VCaP (cell line): ENCODE data around the gene GPAT2.
"Not testable (repeated sequence)": the region's sequence is repeated elsewhere in the genome, so short reads cannot be mapped to it uniquely, and the experiment has no call there.

ENCODE experiments used
- H3K27ac ChIP-seq: fragments of 450-650 bp; 2 replicates; pipeline ENCODE4 v1.5.1; 2017
- TF ChIP-seq, protein P1 (sequence below): fragments of 450-650 bp; conservative IDR thresholded peaks from 2 replicates; pipeline ENCODE4 v1.5.1; 2017; ENCODE audit warnings: mild to moderate bottlenecking, moderate library complexity

GPAT2 gene

DNA sequence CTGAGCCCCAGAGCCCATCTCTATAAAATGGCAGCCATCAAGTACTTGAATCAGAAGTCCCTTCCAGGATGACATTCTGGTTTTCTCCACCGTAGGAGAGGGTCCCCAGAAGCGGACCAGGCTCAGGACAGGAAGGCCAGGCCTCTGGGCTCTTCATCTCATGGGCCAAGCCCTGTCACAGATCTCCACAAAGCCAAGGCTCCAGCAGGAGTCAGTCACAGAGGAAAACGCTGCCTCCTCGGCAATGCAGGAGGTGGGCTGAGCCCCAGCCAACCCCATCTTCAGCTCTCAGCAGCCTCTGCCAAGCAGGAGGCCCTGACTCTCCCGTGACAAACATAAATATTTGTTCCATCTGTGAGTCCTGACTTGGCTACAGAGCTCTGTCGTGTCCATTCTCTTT lies 39.4 kb upstream of the GPAT2 start:
- TF ChIP-seq, protein P1, sequence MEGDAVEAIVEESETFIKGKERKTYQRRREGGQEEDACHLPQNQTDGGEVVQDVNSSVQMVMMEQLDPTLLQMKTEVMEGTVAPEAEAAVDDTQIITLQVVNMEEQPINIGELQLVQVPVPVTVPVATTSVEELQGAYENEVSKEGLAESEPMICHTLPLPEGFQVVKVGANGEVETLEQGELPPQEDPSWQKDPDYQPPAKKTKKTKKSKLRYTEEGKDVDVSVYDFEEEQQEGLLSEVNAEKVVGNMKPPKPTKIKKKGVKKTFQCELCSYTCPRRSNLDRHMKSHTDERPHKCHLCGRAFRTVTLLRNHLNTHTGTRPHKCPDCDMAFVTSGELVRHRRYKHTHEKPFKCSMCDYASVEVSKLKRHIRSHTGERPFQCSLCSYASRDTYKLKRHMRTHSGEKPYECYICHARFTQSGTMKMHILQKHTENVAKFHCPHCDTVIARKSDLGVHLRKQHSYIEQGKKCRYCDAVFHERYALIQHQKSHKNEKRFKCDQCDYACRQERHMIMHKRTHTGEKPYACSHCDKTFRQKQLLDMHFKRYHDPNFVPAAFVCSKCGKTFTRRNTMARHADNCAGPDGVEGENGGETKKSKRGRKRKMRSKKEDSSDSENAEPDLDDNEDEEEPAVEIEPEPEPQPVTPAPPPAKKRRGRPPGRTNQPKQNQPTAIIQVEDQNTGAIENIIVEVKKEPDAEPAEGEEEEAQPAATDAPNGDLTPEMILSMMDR = no peak
- no peak overlapping the region for H3K27ac ChIP-seq

DNA sequence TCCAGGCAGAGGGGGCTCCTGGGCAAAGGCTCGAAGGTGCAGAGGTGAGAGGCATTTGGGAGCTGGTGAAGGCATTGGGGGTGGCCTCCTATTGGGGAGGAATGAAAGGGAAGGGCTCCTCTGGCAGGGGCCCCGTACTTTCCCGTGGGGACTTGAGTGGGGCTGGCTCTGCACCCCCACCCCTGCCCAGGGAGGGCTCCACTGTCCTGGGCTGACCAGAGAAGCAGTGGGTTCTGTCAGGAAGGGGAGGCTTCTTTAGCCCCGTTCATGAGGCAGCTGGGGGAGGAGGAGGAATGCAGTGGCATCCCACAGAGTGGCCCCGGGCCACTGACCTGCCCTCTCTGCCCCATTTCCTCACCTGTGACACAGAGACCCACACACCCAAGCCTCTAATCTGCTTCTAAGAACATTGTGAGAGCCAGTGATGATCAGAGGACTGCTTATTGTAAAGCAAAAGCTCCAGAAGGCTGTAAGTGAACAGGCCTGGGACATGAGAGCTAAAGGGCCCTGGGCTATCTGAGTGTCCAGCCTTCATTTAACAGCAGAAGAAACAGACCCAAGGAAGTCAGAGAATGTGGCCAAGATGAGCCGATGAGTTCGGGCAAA lies 38.6 kb upstream of the GPAT2 start:
- TF ChIP-seq, protein P1 = no peak
- H3K27ac ChIP-seq = no peak overlapping the region

DNA sequence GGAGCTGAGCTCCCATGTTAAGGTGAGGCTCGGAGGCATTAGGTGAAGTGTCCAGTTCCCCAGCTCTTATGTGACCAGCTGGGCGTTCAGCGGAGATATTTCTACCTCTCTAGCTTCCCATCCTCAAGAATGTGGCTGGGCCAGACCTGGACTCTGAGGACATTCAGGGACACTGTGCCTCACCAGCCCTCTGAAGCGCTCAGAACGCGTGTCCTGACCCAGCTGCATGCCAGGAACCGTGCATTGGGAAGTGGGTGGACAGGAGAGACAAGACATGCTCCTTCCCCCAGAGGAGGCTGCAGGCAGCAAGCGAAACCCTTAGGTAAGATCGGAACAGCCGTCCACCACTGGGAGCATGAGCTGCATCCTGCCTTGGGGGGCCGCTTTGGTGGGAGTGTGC lies 38.0 kb upstream of the GPAT2 start:
- TF ChIP-seq, protein P1 = no peak
- H3K27ac ChIP-seq = no peak overlapping the region

DNA sequence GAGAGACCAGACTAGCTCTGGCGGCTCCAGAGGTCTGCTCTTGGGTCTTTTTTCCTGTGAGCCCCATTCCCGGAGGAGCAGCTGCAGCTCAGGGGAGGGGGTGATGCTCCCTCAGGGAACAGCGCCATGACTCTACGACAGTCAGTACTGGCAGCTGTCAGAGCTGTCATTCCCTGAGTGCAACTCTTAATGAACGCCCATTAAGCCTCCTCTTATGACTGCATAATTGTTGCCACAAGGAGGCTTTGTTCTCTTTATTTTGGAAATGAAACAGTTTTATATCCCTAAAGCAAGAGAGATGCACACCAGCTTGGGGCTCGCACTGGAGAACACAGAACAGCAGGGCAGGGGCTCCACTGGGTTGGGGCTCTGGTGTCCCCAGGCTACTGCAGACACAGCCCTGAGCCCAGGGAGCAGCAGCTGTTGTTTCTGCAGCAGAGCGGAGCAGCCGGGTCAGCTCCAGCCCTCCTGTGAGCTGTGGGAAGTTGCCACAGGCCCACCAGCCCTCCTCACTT lies 37.3 kb upstream of the GPAT2 start:
- not testable (repeated sequence) for H3K27ac ChIP-seq

DNA sequence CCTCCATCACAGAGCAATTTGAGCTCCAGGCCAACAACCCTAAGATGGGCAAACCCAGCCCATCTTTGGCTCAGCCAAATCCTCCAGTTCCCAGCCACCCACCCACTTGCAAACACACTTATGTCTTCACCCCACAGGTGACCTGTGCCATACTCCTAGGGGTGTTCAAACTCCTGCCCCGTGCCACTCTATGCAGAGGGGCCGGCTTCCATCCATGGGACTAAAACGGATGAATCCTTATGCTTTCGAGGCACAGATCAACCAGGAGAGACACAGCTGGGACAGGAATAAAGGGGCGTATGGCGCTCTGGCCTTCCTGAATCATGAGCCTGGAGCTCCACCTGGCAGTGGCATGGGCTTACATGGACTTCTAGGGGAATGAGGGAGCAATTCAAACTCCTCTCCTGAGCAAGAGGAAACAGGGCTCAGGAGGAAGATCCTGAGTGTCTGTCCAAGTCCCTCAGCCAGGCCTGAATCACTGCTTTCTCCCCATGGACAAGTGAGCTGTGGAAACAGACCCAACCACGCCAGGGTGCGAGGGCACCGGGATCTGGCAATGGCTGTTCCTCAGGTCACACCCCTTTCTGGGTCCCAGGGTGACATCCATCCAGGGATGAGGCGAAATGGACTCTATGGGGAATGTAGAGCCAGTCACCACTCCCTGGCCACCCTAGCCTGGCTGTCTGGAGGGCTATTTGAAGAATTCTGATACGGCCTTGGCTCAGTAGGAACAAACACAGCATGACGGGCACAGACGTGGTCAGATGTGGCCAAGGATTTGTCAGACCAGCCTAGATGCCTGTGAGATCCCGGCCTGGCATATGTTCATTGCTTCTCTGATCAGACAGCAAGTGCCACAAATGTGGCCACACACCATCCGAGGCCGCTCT lies 36.6 kb upstream of the GPAT2 start:
- not testable (repeated sequence) for H3K27ac ChIP-seq

DNA sequence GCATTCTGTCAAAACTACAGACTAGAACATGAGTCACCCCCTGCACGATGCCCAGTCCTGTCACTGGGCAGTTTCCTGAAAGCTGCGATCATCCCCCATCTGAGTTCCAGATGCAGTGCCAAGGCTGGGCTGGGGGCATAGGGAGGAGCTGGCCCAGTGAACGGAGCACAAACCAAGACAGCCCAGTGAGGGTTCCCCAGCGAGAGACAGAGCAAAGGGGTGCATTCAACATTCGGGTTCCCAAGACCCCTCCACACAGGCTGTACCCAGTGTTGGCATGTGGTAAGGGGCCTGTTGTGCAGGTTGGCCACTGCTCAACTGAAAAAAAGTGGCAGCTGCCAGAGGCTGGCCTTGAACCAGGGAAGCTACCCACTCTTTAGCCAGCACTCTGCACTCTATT lies 35.6 kb upstream of the GPAT2 start:
- H3K27ac ChIP-seq = not testable (repeated sequence)

DNA sequence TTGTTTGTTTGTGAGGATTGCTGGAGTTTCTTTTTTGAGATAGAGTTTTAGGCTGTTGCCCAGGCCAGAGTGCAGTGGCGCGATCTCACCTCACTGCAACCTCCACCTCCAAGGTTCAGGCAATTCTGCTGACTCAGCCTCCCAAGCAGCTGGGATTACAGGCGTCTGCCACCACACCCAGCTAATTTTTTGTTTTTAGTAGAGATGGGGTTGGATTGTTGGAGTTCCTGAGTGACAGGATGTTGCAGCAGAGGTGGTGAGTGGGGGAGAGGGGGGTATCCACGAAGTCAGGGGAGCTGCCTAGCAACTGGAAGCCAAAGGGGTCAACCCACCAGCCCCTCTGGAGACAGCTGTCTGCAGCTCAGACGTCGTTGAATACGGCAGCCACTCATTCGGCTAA lies 35.2 kb upstream of the GPAT2 start:
- H3K27ac ChIP-seq = not testable (repeated sequence)

DNA sequence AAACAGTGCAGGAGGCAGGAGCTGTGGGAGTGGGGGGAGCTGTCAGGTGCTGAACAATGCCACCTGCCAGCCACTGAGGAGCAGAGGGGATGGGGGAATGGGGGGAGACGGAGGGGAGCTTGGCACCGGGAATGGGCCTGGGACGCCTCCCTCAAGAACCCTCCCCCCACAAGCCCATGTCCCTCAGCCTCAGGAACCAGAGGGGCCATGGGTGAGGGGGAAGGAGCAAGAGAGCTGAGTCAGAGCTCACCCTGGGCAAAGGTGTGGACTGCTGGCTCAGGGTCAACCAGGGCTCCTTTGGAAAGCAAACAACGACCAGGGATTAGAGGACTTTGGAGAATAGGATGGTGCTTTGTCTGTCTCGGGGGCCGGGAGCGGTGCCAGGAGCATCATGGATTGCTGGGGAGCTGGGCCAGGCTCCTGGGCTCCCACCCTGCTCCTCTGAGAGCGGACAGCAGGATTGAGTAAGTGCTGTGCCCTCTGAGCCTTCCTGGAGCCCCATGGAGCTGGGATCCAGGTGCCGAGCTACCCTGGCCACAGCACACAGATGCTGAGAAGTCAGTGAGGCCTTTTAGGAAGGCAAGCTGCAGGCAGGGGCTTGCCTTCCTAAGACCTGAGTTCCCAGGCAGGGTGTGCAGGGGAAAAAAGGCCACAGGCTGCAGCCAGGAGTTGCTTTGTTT lies 33.3 kb upstream of the GPAT2 start:
- not testable (repeated sequence) for H3K27ac ChIP-seq

DNA sequence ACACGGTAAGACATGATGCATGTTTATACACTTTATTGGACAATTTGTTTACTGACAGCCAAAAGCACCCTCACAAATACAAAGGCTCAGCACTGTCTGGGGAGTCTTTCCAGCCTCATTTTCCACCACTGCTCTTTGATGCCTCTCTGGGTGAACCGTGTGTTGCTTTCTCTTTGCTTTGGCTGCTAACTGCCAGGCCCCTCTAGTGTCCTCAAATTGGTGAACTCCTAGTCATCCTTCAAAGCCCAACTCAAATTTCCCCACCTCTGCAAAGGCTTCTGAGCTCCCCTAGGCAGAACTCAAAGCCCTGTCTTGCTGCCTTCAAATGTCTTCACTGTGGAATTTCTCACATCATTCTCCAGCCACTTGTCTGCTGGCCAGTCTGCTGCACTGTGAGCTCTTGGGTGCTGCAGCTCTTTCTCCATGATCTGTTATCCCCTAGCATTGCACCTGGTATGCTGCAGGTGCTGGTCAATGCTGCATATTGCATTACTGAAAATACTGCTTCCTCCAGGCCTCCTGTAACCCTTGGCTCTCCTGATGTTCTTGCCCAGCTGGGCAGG lies 32.5 kb upstream of the GPAT2 start:
- H3K27ac ChIP-seq = not testable (repeated sequence)

DNA sequence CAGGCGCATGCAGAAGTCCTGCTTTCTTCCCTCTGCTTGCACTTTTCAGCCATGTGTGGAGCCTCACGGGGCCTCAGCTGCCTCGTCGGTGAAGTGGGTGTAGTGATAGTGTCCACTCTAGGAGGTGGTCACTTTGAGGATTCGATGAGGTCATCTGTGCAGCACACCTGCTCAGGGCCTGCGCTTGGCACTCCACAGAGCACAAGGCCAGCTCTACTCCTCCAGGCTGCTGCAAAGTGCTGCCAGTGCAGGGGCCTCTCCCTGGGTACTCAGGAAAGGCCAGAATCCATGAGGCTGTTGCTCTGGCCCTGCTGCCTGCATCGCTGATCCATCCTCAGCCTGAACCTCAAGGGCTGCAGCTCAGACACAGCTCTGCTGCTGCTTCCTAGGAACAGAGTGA lies 31.8 kb upstream of the GPAT2 start:
- H3K27ac ChIP-seq = not testable (repeated sequence)

DNA sequence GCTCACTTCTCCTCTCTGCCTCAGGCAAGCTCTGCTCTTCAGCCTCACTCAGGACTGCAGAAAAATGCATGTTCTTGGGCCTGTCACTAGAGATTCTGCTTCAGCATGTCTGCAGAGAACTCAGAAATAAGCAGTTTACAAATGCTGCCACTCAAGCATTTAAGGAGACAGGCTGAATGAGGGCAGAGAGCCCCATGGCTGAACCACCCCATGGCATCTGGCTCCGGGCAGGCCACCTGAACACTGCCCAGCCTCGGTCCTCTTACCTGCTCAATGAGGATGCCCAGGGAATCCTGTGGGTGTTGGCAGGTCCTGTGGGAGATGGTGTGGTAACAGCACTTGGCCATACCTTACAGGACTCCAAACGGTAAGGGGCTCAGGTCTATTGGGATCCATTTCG lies 31.2 kb upstream of the GPAT2 start:
- H3K27ac ChIP-seq = not testable (repeated sequence)
